ENCODE measurements around the gene EFHD2.
"Not testable (repeated sequence)": the region's sequence is repeated elsewhere in the genome, so short reads cannot be mapped to it uniquely, and the experiment has no call there.

EFHD2 gene

GRCh38 chr1:15413563-15414444, 4.1 kb downstream of the EFHD2 start:
- no peak for DNase-seq

GRCh38 chr1:15414445-15414983, 4.8 kb downstream of the EFHD2 start:
- DNase-seq, result no peak

GRCh38 chr1:15417059-15417934, 7.6 kb downstream of the EFHD2 start:
- DNase-seq, result no peak

GRCh38 chr1:15418806-15419515, 9.3 kb downstream of the EFHD2 start:
- DNase-seq, result peak; percentile 25

- DNase-seq, result no peak
Observed at GRCh38 chr1:15420853-15421465, 11.3 kb downstream of the EFHD2 start.

- no peak for DNase-seq
Observed at GRCh38 chr1:15422871-15423270, 13.2 kb downstream of the EFHD2 start.

GRCh38 chr1:15423355-15424077, 13.8 kb downstream of the EFHD2 start:
- DNase-seq, result no peak

GRCh38 chr1:15424146-15424667, 14.5 kb downstream of the EFHD2 start:
- peak; percentile 93 for DNase-seq

- no peak for DNase-seq
Observed at GRCh38 chr1:15424981-15425380, 15.3 kb downstream of the EFHD2 start.

GRCh38 chr1:15425521-15425920, 15.8 kb downstream of the EFHD2 start:
- no peak for DNase-seq

- no peak for DNase-seq
Observed at GRCh38 chr1:15425958-15426357, 16.3 kb downstream of the EFHD2 start.

- no peak for DNase-seq
Observed at GRCh38 chr1:15426492-15427279, 17.0 kb downstream of the EFHD2 start.

- DNase-seq, result no peak
Observed at GRCh38 chr1:15427280-15427666, 17.6 kb downstream of the EFHD2 start.

GRCh38 chr1:15428252-15428651, 18.6 kb downstream of the EFHD2 start:
- not testable (repeated sequence) for DNase-seq

GRCh38 chr1:15428815-15429435, 19.2 kb downstream of the EFHD2 start:
- no peak for DNase-seq

GRCh38 chr1:15429701-15430149, 20.0 kb downstream of the EFHD2 start:
- DNase-seq, result no peak

- no peak for DNase-seq
Observed at GRCh38 chr1:15430787-15431570, 21.3 kb downstream of the EFHD2 start.

- no peak for DNase-seq
Observed at GRCh38 chr1:15431571-15431948, 21.9 kb downstream of the EFHD2 start.

GRCh38 chr1:15432324-15432723, 22.6 kb downstream of the EFHD2 start:
- DNase-seq, result no peak
